ENCODE results near the gene PRDX1.
A peak's percentile ranks its signal among the peaks of the same experiment; 100 is the strongest.
"Not testable (repeated sequence)": the region's sequence is repeated elsewhere in the genome, so short reads cannot be mapped to it uniquely, and the experiment has no call there.

Gene PRDX1

DNA sequence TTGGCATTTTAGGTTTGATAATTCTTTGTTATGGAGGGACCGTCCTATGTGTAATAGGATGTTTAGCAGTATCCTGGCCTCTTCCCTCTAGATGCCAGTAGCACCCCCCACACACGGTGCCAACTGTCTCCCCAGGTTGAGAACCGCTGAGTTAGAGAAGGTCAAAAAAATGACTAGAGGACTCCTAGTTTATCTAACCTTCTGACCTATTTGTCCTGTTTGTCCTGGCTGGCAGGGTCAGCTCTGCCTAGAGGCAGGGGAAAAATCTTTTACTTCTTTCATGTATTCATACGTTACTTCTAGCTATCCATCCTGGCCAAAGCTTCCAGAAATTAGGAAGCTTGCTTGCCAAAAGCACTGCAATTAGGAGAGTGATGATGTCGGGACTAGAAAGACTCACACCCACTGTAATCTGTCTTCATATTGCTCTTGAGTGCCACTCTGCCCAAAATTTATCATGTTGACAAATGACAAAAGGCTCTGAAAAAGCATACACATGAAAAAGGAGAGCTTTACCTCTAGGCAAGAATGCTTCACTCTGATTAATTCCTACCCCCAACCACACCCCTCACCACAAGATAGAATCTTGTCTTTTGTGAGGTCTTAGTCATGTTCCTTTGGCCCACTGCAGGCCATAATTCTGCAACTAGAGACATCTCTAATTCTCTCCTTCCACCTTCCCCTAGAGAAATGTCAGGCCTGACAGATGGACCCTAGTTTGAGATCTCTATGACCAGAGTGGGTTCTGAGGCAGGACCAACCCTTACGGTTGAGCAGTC is 14.5 kb upstream of the PRDX1 start:
- DNase-seq (ENCODE audit: low spot score), result no peak

DNA sequence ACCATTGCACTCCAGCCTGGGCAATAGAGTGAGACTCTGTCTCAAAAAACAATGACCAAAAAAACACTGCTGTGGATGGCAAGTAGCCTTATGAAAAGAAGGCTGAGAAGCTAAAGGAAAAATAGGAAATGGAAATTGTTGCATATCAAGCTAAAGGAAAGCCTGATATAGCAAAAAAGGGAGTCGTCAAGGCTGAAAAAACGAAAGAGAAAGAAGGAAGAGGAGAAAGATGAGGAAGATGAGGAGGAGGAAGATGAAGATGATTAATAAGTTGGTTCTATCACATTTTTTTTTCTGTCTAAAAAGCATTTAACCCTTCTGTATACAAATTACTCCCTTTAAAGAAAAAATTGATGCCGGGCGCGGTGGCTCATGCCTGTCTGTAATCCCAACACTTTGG is 10.2 kb upstream of the PRDX1 start:
- DNase-seq (ENCODE audit: low spot score), result no peak

GRCh38 chr1:45530632-45531135 is 9.0 kb upstream of the PRDX1 start:
- no peak for DNase-seq (ENCODE audit: low spot score)

GRCh38 chr1:45526135-45526644 is 4.5 kb upstream of the PRDX1 start:
- DNase-seq (ENCODE audit: low spot score), result no peak

GRCh38 chr1:45523975-45524374 is 2.3 kb upstream of the PRDX1 start:
- DNase-seq (ENCODE audit: low spot score), result not testable (repeated sequence)

DNA sequence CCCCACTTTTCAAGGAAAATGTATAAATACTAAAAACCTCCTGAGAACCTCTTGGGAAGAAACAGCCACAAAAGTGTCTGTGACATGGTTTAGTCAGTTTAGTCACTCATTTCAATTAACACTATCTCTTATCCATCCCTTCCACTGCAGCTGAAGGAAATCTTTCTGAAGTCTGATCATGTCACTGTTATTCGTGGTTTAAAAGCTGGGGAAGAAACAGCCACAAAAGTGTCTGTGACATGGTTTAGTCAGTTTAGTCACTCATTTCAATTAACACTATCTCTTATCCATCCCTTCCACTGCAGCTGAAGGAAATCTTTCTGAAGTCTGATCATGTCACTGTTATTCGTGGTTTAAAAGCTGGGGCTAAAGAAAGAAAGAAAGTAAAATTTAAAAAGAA is 1.8 kb upstream of the PRDX1 start:
- not testable (repeated sequence) for DNase-seq (ENCODE audit: low spot score)

DNA sequence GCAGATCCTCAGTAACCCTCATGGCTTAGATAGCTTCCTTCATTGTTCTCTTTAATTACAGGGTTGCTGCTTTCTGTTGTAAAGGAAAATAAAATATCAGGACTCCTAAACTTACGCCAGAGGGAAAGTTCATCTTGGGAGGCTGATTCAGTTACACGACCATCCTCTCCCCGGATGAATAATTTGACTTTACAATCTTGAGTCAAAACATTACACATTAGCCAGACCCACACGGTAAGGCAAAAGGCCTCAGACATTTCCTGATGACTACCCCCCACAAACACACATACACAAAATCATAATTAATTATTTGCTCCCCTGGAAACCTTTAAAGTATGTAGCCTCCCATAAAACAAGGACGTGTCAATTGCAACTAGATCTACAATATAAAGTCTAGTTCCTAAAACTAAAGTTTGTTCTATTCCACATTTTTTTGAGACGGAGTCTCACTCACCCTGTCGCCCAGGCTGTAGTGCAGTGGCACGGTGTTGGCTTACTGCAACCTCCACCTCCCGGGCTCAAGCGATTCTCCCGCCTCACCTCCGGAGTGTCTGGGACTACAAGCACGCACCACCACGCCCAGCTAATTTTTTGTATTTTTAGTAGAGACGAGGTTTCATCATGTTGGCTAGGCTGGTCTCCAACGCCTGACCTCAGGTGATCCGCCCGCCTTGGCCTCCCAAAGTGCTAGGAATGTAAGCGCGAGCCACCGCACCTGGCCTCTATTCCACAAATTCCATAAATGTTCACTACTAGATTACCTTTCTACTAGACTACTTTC is 830 bp upstream of the PRDX1 start:
- DNase-seq (ENCODE audit: low spot score), result no peak

- not testable (repeated sequence) for DNase-seq (ENCODE audit: low spot score)
Observed at GRCh38 chr1:45519774-45520173, 1.9 kb downstream of the PRDX1 start.

GRCh38 chr1:45518910-45519309 is 2.8 kb downstream of the PRDX1 start:
- DNase-seq (ENCODE audit: low spot score), result no peak

DNA sequence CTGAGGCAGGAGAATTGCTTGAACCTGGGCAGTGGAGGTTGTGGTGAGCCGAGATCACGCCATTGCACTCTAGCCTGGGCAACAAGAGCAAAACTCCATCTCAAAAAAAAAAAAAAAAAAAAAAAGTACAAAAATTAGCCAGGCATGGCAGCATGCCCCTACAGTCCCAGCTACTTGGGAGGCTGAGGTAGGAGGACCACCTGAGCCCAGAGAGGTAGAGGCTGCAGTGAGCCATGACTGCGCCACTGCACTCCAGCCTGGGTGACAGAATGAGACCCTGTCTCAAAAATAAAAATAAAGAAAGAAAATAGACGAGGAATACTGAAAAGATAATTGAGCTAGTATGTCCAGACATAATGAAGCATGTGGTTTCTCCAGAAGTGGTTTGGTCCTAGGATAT is 3.3 kb downstream of the PRDX1 start:
- not testable (repeated sequence) for DNase-seq (ENCODE audit: low spot score)

DNA sequence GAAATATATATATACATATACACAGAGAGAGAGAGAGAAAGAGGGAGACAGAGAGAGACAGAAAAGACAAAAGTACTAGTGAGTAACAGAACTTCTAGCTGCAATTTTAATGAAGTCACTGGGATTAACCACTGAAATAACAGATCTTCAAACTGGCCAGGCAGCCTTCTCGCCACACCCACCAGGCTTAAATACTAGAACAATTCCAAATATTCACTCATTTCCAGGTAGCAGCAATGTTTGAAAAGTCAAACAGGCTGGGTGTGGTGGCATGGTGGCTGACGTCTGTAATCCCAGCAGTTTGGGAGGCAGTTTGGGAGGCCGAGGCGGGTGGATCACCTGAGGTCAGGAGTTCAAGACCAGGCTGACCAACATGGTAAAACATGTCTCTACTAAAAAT is 5.2 kb downstream of the PRDX1 start:
- no peak for DNase-seq (ENCODE audit: low spot score)

GRCh38 chr1:45516036-45516435 is 5.6 kb downstream of the PRDX1 start:
- DNase-seq (ENCODE audit: low spot score), result no peak

GRCh38 chr1:45513532-45514260 is 8.0 kb downstream of the PRDX1 start:
- not testable (repeated sequence) for DNase-seq (ENCODE audit: low spot score)

DNA sequence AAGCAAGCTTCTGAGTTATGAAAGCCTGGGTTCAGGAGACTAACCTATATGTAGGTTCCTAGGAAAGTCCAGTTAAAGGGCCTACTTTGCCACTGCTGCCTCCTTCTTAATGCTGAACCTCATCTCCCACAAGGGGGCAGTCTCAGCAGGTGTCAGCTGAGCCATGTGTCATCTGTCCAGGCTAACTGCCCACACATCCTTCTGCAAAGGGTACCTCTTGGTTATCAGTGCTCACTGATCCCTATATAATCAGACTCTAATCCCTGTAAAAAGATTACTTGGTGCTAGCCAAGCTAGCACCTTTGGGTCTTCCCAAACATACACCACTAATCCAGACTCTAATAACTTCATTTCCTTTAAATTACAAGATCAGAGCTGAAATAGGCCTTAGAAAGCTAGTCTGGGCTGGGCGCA is 9.0 kb downstream of the PRDX1 start:
- DNase-seq (ENCODE audit: low spot score), result peak; percentile 68

DNA sequence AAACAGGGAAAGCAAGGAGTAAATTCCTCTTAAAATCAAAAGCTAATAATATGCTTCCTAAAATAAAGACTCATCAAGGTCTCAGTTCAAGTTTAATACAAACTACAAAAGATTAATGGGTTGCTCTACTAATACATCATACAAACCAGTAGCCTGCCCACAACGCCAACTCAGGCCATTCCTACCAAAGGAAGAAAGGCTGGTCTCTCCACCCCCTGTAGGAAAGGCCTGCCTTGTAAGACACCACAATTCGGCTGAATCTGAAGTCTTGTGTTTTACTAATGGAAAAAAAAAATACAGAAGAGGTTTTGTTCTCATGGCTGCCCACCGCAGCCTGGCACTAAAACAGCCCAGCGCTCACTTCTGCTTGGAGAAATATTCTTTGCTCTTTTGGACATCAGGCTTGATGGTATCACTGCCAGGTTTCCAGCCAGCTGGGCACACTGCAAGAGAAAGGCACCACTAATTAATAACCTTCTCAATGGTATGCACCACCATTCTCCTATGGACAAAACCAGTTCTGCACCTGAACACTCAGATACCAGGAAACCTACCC is 10.6 kb downstream of the PRDX1 start:
- DNase-seq (ENCODE audit: low spot score), result no peak

DNA sequence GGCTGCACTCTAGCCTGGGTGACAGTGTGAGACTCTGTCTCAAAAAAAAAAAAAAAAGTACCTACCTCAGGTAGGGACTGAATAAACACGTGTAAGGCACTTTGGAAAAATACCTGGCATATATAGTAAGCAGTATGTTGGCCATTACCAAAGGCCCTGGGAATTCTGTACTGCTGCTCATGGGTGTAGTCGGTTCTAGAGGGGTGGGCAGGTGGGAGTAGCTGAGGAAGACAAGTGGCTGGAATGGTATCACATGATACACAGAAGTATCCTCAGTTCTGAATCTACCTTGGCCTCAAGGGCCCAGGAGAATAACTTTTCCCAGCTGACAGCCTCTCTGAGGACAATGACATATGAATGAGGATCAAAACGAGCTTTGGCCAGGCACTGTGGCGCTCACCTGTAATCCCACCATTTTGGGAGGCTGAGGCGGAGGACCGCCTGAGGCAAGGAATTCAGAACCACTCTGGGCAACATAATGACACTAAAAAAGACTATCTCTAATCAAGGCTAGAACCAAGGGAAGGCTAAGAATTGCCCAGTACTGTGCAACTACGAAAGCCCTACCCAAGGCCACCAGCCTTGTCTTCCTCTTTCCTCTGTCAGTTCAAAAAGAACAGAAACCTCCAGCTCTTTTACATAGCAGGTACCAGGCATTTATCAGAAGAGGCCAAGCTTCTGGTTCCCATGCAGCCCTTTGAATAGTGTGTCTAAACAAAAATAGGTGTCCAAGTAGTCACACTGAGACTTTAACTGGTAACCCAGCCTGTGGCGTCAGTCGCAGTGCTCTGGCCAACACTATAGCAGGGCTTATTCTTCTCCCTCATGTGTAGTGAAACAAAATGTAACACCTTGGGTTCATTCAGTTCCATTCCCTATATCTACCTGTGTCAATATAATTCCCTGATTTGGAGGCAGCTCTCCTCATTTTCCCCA is 11.4 kb downstream of the PRDX1 start:
- DNase-seq (ENCODE audit: low spot score), result no peak

- DNase-seq (ENCODE audit: low spot score), result no peak
Observed at GRCh38 chr1:45508295-45509151, 13.2 kb downstream of the PRDX1 start.

GRCh38 chr1:45507893-45508292 is 13.8 kb downstream of the PRDX1 start:
- no peak for DNase-seq (ENCODE audit: low spot score)

DNA sequence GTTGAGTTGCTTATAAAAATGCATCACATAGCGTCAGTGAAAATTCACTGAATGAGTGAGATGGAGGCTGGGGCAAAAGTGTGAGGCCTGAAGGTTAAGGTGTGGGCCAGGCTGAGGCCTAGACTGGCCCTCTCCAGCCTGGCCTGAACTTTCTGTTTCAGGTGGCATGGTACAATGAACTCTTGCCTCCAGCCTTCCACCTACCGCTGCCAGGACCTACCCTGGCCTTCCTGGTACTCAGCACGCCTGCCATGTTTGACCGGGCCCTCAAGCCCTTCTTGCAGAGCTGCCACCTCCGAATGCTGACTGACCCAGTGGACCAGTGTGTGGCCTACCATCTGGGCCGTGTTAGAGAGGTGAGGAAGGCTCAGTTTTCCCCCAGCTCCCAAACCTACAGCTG is 14.5 kb downstream of the PRDX1 start:
- DNase-seq (ENCODE audit: low spot score), result no peak
